Endothelial cell of umbilical vein (primary cell): Measurements from ENCODE around the gene FBN2. TPM values are rescaled to one million over a fixed set of nuclear protein-coding genes. Genes with fewer than 3 reads are reported as not detected.
"Not testable (repeated sequence)": the region's sequence is repeated elsewhere in the genome, so short reads cannot be mapped to it uniquely, and the experiment has no call there.

Source experiments
- BruUV-seq: library from RNA; stranded (reverse); fragments of 400-500 nt; replicated peaks from 2 replicates; lab custom pipeline; 2021; lab: Mats Ljungman, UMichigan
- CTCF ChIA-PET: fragments of 300-600, 350-600 bp; sonication (Branson Sonifier 250); formaldehyde crosslinking; loops from one replicate; lab custom pipeline; 2021; ENCODE audit warnings: antibody characterized with exemption, inconsistent platforms; lab: Charles Lee
- POLR2A ChIA-PET: fragments of 300-600, 350-600 bp; sonication (Branson Sonifier 250); formaldehyde crosslinking; loops from one replicate; lab custom pipeline; 2021; ENCODE audit warnings: antibody characterized with exemption, inconsistent platforms; lab: Charles Lee
- DNase-seq: peaks from one replicate; pipeline ENCODE4 v3.0.0-alpha.2; 2011; ENCODE audit warnings: low read depth, low spot score
- FAIRE-seq: peaks from 2 replicates; lab custom pipeline; 2011; peaks lifted over from hg19 to GRCh38; lab: Jason Lieb, UNC
- H2AFZ ChIP-seq: 2 replicates; pipeline ENCODE4 v1.6.0; 2012; ENCODE audit warnings: low read depth, low read length, control low read depth, inconsistent platforms
- H3K27ac ChIP-seq: 2 replicates; pipeline ENCODE4 v1.5.1; 2011; ENCODE audit warnings: low read depth, mild to moderate bottlenecking, control low read depth, low read length, moderate library complexity; ENCODE audit not compliant: insufficient read depth
- H3K27me3 ChIP-seq, 2 experiments: 2 replicates each; pipeline versions ENCODE4 v1.6.0 to v1.6.1; 2011; ENCODE audit warnings: low read length in 2 of 2, mixed read lengths in 1 of 2; ENCODE audit not compliant: control insufficient read depth in 2 of 2, insufficient read depth in 2 of 2
- H3K36me3 ChIP-seq, 2 experiments: 2 replicates in 1 of 2; 3 replicates in 1 of 2; pipeline ENCODE4 v1.5.1; 2011; ENCODE audit warnings: low read length in 2 of 2, mild to moderate bottlenecking in 1 of 2, moderate library complexity in 1 of 2; ENCODE audit not compliant: control insufficient read depth in 2 of 2, insufficient read depth in 2 of 2; ENCODE audit errors: extremely low read depth in 1 of 2
- H3K4me1 ChIP-seq: 3 replicates; pipeline ENCODE4 v1.5.1; 2011; ENCODE audit warnings: mild to moderate bottlenecking, low read length; ENCODE audit not compliant: control insufficient read depth, insufficient read depth; ENCODE audit errors: extremely low read depth
- H3K4me2 ChIP-seq: 2 replicates; pipeline ENCODE4 v1.6.1; 2011; ENCODE audit warnings: low read length, control low read depth, mixed read lengths; ENCODE audit not compliant: insufficient read depth
- H3K4me3 ChIP-seq, 3 experiments: fragments of 200-600 bp in 1 of 3; sonication (generic), shearing (Covaris generic) in 1 of 3; replicated peaks in 1 of 3; 2 replicates each; pipeline ENCODE4 v1.5.1; 2011 to 2016; ENCODE audit warnings: control low read depth in 3 of 3, low read length in 3 of 3, mild to moderate bottlenecking in 2 of 3, inconsistent platforms in 1 of 3, low read depth in 1 of 3, moderate library complexity in 1 of 3; ENCODE audit not compliant: insufficient read depth in 1 of 3
- H3K79me2 ChIP-seq: 2 replicates; pipeline ENCODE4 v1.6.0; 2012; ENCODE audit warnings: low read length, inconsistent platforms; ENCODE audit not compliant: control insufficient read depth, insufficient read depth
- H3K9ac ChIP-seq: replicated peaks from 2 replicates; pipeline ENCODE3; 2011; ENCODE audit warnings: low read length, control low read depth; ENCODE audit not compliant: insufficient read depth; ENCODE audit errors: extremely low read depth
- H3K9me1 ChIP-seq: replicated peaks from 3 replicates; pipeline ENCODE4 v1.6.0; 2011; ENCODE audit warnings: mild to moderate bottlenecking, low read length; ENCODE audit not compliant: control insufficient read depth, insufficient read depth; ENCODE audit errors: extremely low read depth
- H3K9me3 ChIP-seq: replicated peaks from 2 replicates; pipeline ENCODE4 v1.5.1; 2012; ENCODE audit warnings: low read length, inconsistent platforms; ENCODE audit not compliant: control insufficient read depth, insufficient read depth
- H4K20me1 ChIP-seq: replicated peaks from 2 replicates; pipeline ENCODE3; 2011; ENCODE audit warnings: mild to moderate bottlenecking, low read length; ENCODE audit not compliant: control insufficient read depth, insufficient read depth; ENCODE audit errors: extremely low read depth
- EZH2 ChIP-seq: IDR thresholded peaks from 2 replicates; pipeline ENCODE4 v1.6.1; 2012; ENCODE audit warnings: borderline replicate concordance, low read depth, mild to moderate bottlenecking, moderate library complexity, low read length, inconsistent platforms; ENCODE audit not compliant: severe bottlenecking
- JUN ChIP-seq: IDR thresholded peaks from 2 replicates; pipeline ENCODE4 v1.6.1; 2011; ENCODE audit warnings: borderline replicate concordance, low read depth; ENCODE audit not compliant: insufficient read length, insufficient read depth
- MYC ChIP-seq: IDR thresholded peaks from one replicate; pipeline ENCODE4 v1.6.1; 2011; ENCODE audit warnings: mild to moderate bottlenecking, low read depth, low read length
- POLR2A ChIP-seq: IDR thresholded peaks from 2 replicates; pipeline ENCODE4 v1.6.1; 2012; ENCODE audit warnings: low read depth, mild to moderate bottlenecking, control low read depth, low read length
- POLR2AphosphoS5 ChIP-seq: IDR thresholded peaks from 2 replicates; pipeline ENCODE4 v1.6.1; 2012; ENCODE audit warnings: low read depth, mild to moderate bottlenecking, control low read depth, low read length, moderate library complexity; ENCODE audit not compliant: insufficient read depth
- dilution Hi-C: fragments of 300-500 bp; cut with MboI; formaldehyde crosslinking; loops from one replicate; pipeline ENCODE4 v1.15.0; 2019; ENCODE audit warnings: low sequenced_read_pairs; ENCODE audit not compliant: extremely low pct_ligation_motif_present
- intact Hi-C: fragments of 100-400 bp; cut with micrococcal nuclease; formaldehyde crosslinking; loops from one replicate; pipeline ENCODE4 v1.10.0; 2022
- polyA plus RNA-seq, 4 experiments: library from polyadenylated mRNA; depleted of rRNA in 3 of 4; stranded (reverse) in 3 of 4; unstranded in 1 of 4; fragments of >200 nt; gene quantifications; 2 replicates each; pipeline versions ENCODE4 v1.2.1 to v1.2.3, GENCODE V29; 2011 to 2012; ENCODE audit warnings: missing spikeins in 1 of 4
- total RNA-seq: library from RNA; stranded (reverse); gene quantifications from 2 replicates; pipeline ENCODE4 v1.2.3, GENCODE V29; 2021
- TF ChIP-seq, protein P1 (sequence below): IDR thresholded peaks from 2 replicates; pipeline ENCODE4 v1.6.1; 2011; ENCODE audit not compliant: insufficient read depth, insufficient read length
- TF ChIP-seq, protein P2 (sequence below), 2 donors: IDR thresholded peaks; 1 replicate in 1 of 2; 2 replicates in 1 of 2; pipeline ENCODE4 v1.5.1; 2011; ENCODE audit warnings: low read length in 2 of 2, mild to moderate bottlenecking in 2 of 2, moderate library complexity in 2 of 2, control low read depth in 1 of 2, inconsistent platforms in 1 of 2, low read depth in 1 of 2; ENCODE audit not compliant: insufficient read depth in 1 of 2; ENCODE audit errors: extremely low read depth in 1 of 2

The FBN2 gene
- total and polyA plus RNA-seq, 2 donors (not counting 3 experiments of a cell fraction or from before 2014, with no cell fraction given) = 21.8 to 57.4 TPM

DNA sequence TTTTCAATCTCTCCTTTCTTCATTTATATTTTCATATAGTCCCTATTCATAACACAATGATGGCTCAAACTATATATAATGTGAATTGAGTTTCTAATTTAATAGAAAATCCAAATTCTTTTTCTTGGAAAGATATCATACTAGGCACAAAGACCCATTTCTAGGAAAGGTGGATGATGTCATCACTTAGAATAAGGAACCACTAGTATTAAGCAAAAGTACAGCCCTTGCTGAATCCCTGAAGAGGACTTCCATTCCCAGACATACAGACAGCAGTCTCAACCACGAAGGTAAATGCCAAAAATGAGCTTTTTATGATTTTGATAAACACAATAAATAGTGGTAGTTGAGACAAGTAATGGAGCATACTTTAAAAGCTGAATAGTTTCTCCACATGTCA lies 210.0 kb downstream of the FBN2 start:
- Histone ChIP-seq H3K4me2 (no peak overlapping the region), H3K4me1 (no peaks in the 10 kb centered on the region), H3K9ac (no peak overlapping the region), H3K27me3 (no peaks in the 10 kb centered on the region), H3K9me3 (no peaks in the 10 kb centered on the region), H2AFZ (no peak overlapping the region), H3K9me1 (no peaks in the 10 kb centered on the region), H4K20me1 (no peaks in the 10 kb centered on the region), H3K36me3 (peaks cover 0 to 4% of the 10 kb centered on the region in 2 experiments), H3K27ac (no peak overlapping the region), H3K4me3 (no peak overlapping the region), H3K79me2 (no peaks in the 10 kb centered on the region)
- TF ChIP-seq, protein P1, sequence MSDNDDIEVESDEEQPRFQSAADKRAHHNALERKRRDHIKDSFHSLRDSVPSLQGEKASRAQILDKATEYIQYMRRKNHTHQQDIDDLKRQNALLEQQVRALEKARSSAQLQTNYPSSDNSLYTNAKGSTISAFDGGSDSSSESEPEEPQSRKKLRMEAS = no peak
- TF ChIP-seq JUN (peak; percentile 12), MYC (no peak), POLR2AphosphoS5 (no peak), POLR2A (no peak), EZH2 (no peak)
- TF ChIP-seq, protein P2, sequence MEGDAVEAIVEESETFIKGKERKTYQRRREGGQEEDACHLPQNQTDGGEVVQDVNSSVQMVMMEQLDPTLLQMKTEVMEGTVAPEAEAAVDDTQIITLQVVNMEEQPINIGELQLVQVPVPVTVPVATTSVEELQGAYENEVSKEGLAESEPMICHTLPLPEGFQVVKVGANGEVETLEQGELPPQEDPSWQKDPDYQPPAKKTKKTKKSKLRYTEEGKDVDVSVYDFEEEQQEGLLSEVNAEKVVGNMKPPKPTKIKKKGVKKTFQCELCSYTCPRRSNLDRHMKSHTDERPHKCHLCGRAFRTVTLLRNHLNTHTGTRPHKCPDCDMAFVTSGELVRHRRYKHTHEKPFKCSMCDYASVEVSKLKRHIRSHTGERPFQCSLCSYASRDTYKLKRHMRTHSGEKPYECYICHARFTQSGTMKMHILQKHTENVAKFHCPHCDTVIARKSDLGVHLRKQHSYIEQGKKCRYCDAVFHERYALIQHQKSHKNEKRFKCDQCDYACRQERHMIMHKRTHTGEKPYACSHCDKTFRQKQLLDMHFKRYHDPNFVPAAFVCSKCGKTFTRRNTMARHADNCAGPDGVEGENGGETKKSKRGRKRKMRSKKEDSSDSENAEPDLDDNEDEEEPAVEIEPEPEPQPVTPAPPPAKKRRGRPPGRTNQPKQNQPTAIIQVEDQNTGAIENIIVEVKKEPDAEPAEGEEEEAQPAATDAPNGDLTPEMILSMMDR (IDR thresholded peaks at IDR 0.05; ENCODE audit: extremely low read depth in 1 of 2, insufficient read depth in 1 of 2, low read depth in 1 of 2, low read length in 2 of 2) = no peak
- POLR2A ChIA-PET = no interaction called here
- CTCF ChIA-PET = no interaction called here
- dilution Hi-C loops = no loop called here
- DNase-seq (no peak), FAIRE-seq (no peak)
- intact Hi-C loops = no loop called here
- BruUV-seq = no TSS peak

DNA sequence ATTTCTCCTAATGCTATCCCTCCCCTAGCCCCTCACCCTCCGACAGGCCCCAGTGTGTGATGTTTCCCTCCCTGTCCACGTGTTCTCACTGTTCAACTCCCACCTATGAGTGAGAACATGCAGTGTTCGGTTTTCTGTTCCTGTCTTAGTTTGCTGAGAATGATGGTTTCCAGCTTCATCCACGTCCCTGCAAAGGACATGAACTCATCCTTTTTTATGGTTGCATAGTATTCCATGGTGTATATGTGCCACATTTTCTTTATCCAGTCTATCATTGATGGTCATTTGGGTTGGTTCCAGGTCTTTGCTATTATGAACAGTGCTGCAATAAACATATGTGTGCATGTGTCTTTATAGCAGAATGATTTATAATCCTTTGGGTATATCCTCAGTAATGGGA lies 216.6 kb downstream of the FBN2 start:
- H3K4me2 ChIP-seq, dilution Hi-C loops, POLR2A ChIA-PET, intact Hi-C loops, BruUV-seq, H2AFZ ChIP-seq, H3K4me1 ChIP-seq, H3K79me2 ChIP-seq, H4K20me1 ChIP-seq, H3K9me3 ChIP-seq, H3K9ac ChIP-seq, H3K4me3 ChIP-seq, H3K27me3 ChIP-seq, CTCF ChIA-PET, H3K9me1 ChIP-seq, H3K36me3 ChIP-seq, H3K27ac ChIP-seq, DNase-seq, FAIRE-seq: not testable (repeated sequence)
